Stimulated activated CD8-positive, alpha-beta memory T cell treated with anti-CD3 and anti-CD28 coated beads, Interleukin-7, amount 100 ng/mL, for 24 hours (primary cell): Measurements from ENCODE around the gene PARP12.

ENCODE experiments used
- DNase-seq: peaks from one replicate; pipeline ENCODE4 v3.0.0-alpha.2; 2020; ENCODE audit warnings: low read depth

PARP12 gene

DNA sequence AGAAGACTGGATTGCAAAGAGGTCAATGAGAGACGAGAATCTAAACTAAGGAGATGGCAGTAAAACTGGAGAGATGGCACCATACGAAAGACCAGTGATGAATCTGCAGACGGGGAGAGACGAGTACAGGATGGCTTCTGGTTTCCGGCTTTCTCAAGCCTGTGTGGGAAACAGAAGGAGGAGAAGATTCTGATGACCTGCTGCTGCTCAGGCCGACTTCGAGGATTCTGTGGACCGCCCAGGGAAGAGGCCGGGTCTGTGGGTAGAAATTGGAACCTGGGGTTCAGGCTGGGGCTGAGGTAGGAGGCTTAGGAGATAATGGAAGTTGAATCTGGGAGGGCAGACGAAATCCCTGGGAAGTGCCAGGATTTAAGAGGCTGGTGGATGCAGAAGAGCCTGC is 48.6 kb downstream of the PARP12 start:
- no peak for DNase-seq

DNA sequence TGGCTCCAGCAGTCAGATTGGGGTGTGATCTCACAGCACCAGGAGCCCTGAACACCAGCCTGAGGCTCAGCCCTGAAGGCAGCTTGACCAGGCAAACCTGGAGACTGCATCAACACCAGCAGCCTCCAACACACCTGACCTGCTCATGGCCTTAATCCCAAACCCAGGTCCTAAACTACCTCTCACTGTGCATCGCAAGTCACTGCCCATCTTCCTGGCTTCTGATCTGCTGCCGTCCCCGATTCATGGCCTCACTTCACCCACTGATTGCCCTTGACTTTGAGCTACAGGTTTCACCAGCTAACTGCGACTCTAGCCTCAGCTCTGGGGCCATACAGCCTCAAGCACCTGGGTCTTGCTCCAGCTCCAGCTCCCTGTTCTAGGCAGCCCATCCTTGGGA is 49.1 kb downstream of the PARP12 start:
- no peak for DNase-seq

DNA sequence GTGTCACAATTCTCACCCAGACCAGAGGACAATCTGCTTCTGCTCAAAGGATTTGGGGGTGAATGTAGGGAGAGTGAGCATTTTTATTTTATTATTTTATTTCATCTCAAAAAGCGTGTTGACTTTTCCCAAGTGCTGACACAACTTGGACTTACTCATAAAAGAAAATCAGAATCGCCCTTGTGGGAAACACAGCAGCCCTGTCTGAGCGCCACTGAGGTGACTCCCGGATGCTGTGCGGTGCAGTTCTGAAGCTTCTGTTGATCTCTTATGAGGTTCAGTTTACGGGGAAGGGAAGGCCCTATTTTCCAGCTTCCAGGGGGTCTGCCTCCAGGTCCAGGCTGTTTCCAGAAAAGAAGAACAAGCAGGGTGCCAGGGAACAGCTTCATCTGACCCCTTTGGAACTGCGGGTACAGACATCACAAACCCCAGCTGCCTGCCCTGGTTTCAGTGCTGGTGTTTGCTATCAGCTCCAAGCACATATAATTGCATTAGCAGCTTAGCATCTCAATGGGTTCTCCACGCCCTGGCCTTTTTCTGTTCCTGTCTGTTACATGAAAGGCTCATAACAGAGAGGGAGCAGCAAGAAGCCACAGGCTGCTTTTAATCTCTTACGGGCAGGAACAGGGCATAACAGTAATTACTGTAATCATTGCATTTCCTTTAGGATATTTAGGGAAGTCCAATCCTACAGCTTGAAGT is 52.4 kb downstream of the PARP12 start:
- DNase-seq, result no peak

DNA sequence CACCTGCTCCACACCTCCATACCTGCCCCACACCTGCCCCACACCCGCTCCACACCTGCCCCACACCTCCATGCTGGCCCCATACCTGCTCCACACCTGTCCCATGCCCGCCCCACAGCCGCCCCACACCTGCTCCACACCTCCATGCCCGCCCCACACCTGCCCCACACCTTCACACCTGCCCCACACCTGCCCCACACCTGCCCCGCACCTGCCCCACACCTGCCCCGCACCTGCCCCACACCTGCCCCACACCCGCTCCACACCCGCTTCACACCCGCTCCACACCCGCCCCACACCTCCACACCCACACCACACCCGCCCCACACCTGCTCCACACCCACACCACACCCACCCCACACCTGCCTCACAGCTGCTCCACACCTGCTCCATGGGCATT is 53.0 kb downstream of the PARP12 start:
- DNase-seq, result no peak

DNA sequence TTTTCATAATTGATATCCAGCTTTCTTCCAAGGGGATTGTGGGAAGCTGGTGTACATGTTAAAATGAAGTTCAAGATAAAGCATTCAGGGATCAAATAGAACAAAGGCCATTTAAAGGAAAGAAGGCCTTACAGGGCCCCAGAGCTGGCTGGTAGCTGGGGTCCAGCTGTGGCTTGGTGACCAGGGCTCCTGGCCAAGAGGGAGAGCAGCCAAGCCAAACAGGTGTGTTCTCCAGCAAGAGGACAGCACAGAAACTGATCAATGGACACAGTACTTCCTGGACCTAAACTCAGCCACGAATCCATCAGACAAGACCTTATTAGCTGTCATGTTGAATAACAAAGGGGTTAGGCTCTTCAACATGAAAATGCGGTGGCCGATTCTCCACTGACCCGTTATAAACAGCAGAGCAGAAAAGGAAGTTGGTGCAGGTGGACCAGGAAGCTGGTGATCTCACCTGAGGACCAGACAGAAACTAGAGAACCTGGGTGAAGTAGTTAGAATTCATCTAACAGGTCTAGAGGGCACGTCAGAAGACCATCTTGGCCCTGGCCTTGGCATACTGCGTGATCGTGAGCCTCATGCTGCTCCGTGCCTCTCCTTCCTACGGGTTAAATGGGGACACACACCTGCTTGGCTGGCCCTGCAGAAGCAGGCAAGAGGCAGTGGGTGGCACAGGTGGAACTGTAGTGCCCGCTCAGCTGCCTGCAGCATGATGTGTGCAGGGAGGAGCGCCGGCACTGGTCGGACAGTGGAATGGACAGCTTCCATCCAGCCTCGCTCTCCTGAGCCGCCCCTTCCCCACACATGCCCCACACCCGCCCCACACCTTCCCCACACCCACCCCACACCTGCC is 53.8 kb downstream of the PARP12 start:
- DNase-seq, result no peak

DNA sequence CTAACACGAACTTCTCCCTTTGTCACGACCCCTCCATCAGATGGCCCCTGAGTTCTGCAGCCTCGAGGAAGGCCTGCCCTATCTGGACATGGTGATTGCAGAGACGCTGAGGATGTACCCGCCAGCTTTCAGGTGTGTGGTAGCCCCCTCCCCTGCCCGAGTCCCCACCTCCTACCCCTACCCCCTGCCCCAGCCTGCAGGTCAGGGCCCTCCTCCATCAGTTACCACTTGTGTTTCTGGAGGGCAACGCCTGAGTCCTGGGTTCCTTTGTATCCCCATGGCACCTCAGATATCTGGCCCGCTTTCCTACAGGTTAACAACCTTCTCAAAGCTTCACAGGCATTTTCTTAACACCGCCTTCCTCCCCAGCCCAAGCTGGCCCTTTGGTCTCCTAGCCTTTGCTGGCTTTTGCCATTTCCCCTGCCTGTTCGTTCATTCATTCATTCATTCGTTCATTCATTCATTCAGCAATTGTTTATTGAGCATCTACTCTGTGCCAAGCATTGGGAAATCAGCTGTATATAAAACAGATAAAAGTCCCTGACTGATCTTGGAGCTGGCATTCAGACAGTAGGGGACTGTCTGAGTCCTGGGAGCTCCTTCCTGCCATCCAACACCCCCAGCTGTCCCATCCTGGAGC is 55.6 kb downstream of the PARP12 start:
- no peak for DNase-seq

DNA sequence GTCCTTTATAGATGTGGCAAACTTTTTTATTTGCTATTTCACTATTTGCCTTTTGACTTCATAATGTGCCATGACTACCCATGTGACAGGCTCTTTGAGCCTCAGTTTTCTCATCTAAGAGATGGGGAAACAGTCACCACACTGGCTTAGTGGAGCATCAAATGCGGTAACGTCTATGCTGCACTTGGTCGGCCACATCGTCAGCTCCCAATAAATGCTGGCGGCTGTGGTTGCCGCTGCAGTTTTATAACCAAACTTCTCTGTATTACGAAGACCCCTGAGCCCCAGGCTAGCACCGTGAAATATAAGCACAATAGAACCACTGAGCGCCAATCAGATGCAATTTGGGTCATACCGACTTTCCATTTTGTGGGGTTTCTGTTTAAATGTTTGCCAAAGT is 56.2 kb downstream of the PARP12 start:
- DNase-seq, result no peak

DNA sequence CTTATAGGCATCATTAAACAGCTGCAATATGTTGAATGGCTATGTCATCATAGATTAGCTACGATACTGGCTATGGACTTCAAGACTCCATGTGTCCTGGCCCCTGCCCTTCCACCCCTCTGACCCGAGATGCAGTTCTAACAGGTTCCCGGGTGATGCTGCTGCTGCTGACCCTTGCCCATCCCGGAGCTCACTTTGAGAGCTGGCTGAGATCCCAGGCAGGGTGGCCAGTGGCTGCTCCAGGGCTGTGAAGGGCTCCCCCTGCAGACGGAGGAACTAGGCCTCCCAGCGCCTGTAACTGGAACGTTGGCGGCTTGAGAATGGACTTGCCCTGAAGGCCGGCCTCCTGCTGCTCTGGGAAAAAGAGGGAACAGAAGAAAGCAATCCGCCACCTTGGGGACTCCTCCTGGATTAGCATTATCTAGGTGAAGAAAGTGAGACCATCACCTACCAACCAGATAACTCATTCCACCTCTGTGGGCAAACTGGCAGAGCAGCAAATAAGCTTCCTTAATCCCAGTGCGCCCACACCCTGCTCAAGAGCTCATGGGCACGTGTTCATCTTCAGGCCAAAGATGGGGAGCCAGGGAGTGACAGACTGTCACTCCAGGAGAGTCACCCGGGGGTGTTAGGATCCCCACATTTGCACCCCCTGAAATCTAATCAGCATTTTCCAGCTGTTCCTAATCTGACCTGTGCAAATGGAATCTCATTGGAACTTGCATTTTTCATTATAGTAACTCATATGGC is 56.8 kb downstream of the PARP12 start:
- no peak for DNase-seq

DNA sequence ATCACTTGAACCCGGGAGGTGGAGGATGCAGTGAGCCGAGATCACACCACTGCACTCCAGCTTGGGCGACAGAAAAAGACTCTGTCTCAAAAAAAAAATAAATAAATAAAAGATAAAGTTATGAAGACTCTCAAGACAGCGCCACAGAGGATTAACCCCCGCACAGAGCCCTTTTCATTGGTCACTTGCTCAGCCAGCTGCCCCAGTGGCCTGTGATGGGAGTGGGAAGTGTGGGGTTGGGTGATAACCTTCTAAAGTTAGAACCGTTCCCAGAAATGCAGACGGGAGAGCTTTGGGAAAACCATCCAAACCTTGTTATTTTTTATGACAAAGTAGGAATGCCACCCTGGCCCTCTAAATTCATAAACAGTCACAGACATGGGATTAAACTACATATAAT is 57.4 kb downstream of the PARP12 start:
- DNase-seq, result no peak

DNA sequence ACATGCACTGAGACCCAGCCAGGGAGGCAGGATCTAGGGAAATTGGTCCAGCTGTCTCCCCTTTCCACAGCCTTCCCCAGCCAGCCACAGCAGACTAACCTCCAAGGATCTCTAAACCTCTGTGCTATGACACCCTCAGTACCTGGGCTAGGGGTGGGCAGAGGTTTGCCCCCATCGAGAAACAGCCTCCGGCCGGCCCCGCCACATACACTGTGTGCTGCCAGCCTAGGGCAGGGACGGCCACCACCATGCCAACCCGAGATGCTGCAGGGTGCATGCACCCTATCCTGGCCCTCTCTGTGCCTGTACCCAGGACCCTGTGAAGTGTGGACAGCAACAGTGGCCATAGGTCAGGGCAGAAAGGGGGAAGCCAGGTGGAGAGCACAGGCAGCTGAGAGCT is 58.1 kb downstream of the PARP12 start:
- DNase-seq, result no peak

DNA sequence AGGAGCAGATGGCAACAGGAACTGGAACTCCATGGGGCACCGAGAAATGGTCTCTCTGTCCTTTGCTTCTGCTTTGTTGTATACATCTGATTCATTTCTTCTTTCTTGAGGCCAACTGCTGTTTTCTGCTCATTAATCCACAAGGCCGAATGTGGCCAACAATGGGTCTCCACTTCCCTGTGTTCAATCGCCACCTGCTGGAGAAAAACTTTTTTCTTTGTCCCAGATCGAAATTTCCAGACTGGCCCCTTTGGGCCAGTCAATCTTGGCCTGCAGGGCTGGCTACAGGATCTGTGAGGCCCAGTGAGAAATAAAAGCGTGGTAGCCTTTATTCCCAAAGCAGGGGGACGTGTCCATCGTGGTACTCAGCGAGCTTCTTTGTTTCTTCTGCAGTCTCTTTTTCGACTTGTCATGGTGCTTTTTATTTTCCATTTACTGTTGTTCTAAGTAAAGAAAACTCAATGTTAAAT is 58.8 kb downstream of the PARP12 start:
- no peak for DNase-seq

DNA sequence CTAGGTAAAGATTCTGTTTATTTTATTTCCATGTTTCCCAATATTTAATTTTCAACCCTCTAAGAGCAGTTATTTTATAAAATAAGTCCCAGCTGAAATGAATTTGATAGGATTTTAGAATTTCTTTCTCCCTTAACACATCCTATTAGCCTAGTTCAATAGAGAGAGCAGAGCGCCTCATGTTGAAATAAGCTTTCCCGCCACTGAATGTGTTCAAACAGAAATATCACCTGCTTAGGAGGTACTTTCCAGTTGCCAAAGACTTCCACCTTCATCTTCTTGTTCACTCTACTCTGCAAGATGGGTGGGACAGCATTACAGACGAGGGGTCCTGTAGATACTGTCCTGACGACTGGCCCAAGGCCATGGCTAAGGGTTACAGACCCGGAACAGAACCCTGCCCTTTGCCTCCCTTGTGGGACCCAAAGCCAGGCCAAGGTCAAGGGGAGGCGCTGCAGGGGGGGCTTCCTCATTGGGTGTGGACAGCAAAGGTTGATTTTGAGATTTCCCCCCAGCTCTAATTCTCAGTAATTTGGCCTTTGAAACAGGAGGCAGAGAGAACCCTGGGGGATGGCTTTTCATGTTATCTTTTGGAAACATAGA is 62.0 kb downstream of the PARP12 start:
- DNase-seq, result no peak

DNA sequence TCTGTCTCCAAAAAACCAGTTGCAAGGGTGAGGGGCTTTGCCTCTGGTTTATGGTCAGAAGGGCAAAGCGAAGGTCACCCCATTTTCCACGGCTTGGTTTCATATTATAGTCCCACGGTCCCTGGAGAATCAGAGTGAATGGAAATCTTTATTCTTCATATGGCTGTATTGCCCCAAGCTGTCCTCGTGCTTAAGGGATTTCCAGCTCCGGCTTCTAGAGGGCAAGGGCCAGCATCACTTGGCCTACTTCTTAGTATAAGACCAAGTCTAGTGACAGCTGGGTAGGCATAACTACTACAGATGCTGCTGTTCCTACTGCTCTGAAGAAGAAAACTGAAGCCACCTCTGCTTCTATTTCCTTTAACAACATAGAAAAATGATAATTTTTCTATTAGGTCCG is 63.2 kb downstream of the PARP12 start:
- no peak for DNase-seq

DNA sequence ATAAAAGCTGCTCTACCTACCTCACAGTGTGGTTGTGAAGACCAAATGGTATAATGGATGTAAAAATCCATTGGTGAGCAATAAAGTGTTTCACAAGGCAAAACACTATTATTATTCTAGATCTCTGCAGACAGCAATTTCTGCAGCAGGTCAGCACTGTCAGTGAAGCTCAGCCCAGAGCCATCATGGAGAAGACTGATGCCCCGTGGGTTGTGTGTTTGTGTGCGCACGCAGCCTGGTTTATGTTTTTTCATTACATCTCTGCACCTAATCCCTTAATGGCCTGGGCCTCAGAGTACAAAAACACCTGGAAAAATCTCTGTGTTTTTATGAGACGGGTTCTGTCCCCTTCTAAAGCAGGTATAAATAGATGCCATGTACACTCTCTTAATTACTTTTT is 64.2 kb downstream of the PARP12 start:
- DNase-seq, result no peak

DNA sequence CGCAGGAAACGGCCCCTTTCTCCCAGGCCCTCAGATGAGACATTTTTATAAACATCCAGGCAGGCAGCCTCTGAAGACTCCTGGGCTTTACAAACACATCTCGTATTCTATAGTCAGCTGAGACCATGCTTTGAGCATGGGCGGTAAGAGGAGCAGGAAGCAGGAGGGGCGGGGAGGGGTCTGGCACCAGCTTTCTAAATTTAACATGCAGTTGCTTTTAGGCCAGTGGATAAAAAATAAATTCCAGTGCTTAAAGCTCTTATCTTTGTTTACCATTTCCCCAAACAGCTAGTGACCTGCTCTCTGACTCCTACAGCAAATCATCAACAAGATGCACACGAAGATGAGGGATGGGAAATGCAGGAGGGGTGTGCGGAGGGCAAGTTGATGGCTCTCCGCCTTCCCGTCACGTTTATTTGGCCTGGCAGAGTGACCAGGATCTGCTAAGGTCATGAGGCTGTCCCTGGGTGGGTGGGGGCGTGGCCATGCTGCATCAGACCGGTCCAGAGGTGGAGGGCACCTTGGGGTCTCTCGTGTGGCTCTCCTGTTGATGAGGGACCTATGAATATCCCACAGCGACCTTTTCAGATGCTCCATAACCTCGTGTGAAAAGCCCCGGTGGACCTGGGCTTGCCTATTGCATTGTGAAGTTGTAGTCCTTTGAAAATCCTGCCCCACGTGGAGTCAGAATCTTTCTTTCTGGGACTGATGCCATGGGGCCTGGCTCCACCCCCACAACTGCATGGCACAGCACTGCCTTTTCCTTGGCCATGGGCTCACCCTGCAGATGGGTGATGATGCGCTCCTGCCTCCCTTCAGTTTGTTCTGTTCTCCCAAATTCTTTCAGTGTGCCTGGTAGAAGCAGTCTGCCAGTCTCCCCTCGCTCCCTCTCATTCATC is 67.5 kb downstream of the PARP12 start:
- no peak for DNase-seq

DNA sequence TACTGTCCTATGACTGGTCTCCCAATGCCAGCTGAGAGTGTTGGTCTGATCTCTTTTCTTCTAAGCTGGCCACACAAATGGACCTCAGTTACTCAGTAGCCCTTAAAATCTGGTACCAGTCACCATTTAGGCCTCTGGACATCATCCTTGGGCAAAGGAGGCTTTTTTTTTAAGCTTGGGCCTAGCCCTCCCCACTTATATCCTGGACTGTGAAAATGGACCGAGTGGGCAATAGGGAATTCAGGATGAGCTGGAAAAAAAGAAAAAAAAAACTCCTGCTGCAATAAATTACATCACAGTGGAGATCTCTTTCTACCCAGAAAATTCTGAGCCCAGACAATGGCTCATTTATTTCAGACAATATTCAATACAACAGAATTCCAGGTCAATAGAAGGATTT is 68.4 kb downstream of the PARP12 start:
- DNase-seq, result no peak

DNA sequence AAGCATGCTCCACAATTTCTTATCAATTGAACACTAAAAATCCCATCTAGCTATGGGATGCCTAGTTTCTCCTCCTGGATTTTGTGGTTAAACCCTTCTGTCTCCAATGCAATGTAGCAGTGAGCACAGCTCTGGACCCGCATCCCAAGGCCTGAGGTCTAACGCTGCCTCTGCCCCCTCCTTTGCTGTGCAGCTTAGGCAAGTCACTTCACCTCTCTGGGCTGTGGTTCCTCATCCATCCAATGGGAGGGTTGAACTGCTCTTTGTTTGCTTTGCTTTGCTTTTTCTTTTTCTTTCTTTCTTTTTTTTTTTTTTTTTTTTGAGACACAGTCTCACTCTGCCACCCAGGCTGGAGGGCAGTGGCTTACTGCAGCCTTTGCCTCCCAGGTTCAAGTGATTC is 69.2 kb downstream of the PARP12 start:
- no peak for DNase-seq

DNA sequence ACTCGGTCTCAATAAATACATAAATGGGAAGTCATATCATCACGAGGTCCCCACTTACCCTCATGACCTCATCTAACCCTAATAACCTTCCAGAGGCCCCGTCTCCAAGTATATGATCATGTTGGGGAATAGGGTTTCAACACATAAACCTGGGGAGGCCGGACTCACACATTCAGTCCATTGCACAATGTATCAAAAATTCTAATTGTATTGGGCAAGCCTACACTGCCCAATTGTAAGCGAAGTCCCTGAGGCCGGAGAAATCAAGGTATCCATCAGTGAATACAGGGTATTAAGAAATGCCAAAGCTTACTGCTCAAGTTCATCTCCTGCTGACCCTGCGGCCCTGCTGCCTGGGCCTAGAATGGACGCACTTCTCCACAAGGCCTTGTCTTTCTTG is 69.6 kb downstream of the PARP12 start:
- DNase-seq, result no peak

DNA sequence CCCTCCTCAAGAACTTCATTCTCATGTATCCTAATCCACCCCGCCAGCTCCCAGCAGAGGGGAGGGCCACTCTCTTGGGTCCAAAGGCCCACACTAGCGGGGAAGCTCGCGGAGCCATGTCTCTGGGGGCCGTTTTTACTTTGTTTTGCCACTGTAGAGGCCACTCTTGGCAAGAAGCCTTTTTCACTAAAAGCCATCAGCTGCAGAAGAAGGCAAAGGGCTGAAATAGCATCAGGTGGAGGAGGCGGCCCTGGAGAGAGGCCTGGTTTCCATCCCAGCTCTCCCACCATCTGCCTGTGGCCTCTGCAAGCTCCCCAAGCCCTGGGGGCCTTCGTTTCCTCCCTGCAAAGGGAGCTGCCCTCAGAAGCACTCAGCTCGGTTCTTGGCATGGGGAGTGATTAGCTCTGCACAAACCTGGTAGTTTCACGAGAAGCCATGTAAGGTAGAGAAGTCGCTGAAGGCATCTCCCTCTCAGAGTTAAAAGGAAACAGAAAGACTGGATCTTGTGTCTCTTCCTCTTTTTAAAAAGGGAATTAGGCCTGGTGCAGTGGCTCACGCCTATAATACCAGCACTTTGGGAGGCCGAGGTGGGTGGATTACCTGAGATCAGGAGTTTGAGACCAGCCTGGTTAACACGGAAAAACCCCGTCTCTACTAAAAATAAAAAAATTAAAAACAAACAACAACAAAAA is 70.3 kb downstream of the PARP12 start:
- no peak for DNase-seq

DNA sequence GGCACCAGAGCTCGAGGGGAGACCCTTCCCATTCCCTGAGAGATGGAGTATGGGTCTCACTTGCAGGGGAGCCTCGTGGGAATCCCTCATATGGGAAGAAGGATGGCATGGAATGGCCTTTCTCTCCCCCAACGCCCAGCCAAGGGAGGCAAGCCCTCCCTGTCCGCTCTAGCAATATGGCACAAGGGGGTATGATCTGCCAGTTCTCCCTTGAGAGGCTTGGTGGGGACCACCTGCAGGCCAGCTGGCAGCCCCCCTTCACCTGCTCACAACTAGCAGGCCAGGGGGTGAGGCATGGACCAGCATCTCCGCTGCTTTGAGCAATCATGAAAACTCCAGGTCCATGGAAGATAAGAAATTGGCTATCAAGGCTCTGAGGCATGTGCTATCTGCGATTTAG is 70.8 kb downstream of the PARP12 start:
- DNase-seq, result no peak
